ENCODE measurements around the gene SSNA1. TPM values are rescaled to one million over a fixed set of nuclear protein-coding genes. Genes with fewer than 3 reads are reported as not detected.

SSNA1 gene
- total and polyA plus RNA-seq, 9 of the 15 experiments (the other 6 are each of a cell fraction or from before 2014, with no cell fraction given) = 1.9 to 130 (median 57.1) TPM

- in situ Hi-C loops (cut with MboI) = no loop called here
These were observed 40.2 kb upstream of the SSNA1 start for GRCh38 chr9:137148242-137148641.

More at GRCh38 chr9:137148242-137148641, 40.2 kb upstream of the SSNA1 start:
- Histone ChIP-seq H3K4me3 (no peak overlapping the region), H2AFZ (ENCODE audit: low read depth, low read length) (no peak overlapping the region), H3K9me3 (replicated peaks; ENCODE audit: control insufficient read depth, insufficient read depth, low read depth, low read length) (no peaks in the 10 kb centered on the region), H3K9me1 (ENCODE audit: control insufficient read depth, insufficient read depth, low read length) (no peaks in the 10 kb centered on the region), H3K36me3 (ENCODE audit: control insufficient read depth, insufficient read depth, low read length) (no peaks in the 10 kb centered on the region), H3K79me2 (ENCODE audit: control insufficient read depth, insufficient read depth, low read length) (no peaks in the 10 kb centered on the region), H4K20me1 (replicated peaks; ENCODE audit: control insufficient read depth, insufficient read depth, low read length) (0 out of 2 replicates have a peak, but pooled peaks cover 5% of the 10 kb centered on the region), H3K9ac (ENCODE audit: insufficient read depth in 1 of 2, low read depth in 2 of 2, low read length in 2 of 2) (peak overlapping the region in 1 of 2 experiments; percentile 35; a peak in 1 of 4 replicates), H3K27me3 (ENCODE audit: control insufficient read depth in 2 of 2, insufficient read depth in 2 of 2, low read length in 2 of 2) (peaks cover 0 to 7% of the 10 kb centered on the region in 2 experiments; a peak in 2 of 5 replicates), H3K4me1 (replicated peaks in 1 of 2; ENCODE audit: control insufficient read depth in 2 of 2, insufficient read depth in 2 of 2, low read length in 2 of 2) (peaks cover 8 to 52% of the 10 kb centered on the region in 2 experiments; a peak in 3 of 5 replicates), H3K4me2 (ENCODE audit: insufficient read depth, low read length) (no peak overlapping the region), H3K27ac (ENCODE audit: extremely low read depth, low read depth, low read length) (no peak overlapping the region)
- ATAC-seq (no peak), FAIRE-seq (no peak), DNase-seq (ENCODE audit: extremely low read depth in 1 of 4, low spot score in 3 of 4) (no peak)
- TF ChIP-seq ZNF384 (IDR thresholded peaks at IDR 0.05; ENCODE audit: low read depth, low read length) (no peak), ZBTB33 (CRISPR knock-in tag; IDR thresholded peaks at IDR 0.05) (0 out of 2 replicates have a peak, but pooled peaks have one; percentile 23)
- ChIA-PET CTCF (ENCODE audit: low intra/inter-chr PET ratio) (no interaction called here), POLR2A (interaction anchor here (0.6 to 3.4 kb wide), 3 partner anchors 9 to 28 kb away, joined by 4 to 22 read pairs (median 4); partner anchors contain the start of gene GRIN1)
- BruUV-seq (replicated peaks) = no TSS peak
- intact Hi-C loops (cut with micrococcal nuclease) = no loop called here
- 73% methylated on average over 15 of the region's 27 CpGs for WGBS (ENCODE audit: insufficient coverage, low coverage, missing lambda C conversion rate)
